Astrocyte (in vitro differentiated cells and primary cell): ENCODE measurements around the gene KCNN3. TPM values are rescaled to one million over a fixed set of nuclear protein-coding genes. Genes with fewer than 3 reads are reported as not detected.

Experiments used
- DNase-seq: peaks from one replicate; pipeline ENCODE4 v3.0.0-alpha.2; 2010; ENCODE audit warnings: low read depth
- FAIRE-seq: peaks from 2 replicates; lab custom pipeline; 2011; peaks lifted over from hg19 to GRCh38; lab: Jason Lieb, UNC
- H2AFZ ChIP-seq: 2 replicates; pipeline ENCODE4 v1.6.0; 2012; ENCODE audit warnings: low read depth, low read length, inconsistent platforms
- H3K27ac ChIP-seq: 2 replicates; pipeline ENCODE4 v1.5.1; 2011; ENCODE audit warnings: low read depth, low read length, inconsistent platforms
- H3K27me3 ChIP-seq: 2 replicates; pipeline ENCODE4 v1.6.0; 2011; ENCODE audit warnings: low read length, inconsistent platforms; ENCODE audit not compliant: insufficient read depth
- H3K36me3 ChIP-seq: 2 replicates; pipeline ENCODE4 v1.5.1; 2011; ENCODE audit warnings: low read length, inconsistent platforms; ENCODE audit not compliant: insufficient read depth
- H3K4me1 ChIP-seq: 2 replicates; pipeline ENCODE4 v1.5.1; 2011; ENCODE audit warnings: low read length, inconsistent platforms; ENCODE audit not compliant: insufficient read depth
- H3K4me2 ChIP-seq: 2 replicates; pipeline ENCODE4 v1.6.0; 2012; ENCODE audit warnings: low read length, inconsistent platforms
- H3K4me3 ChIP-seq: 2 replicates; pipeline ENCODE4 v1.5.1; 2011; ENCODE audit warnings: low read depth, mild to moderate bottlenecking, low read length, inconsistent platforms; ENCODE audit not compliant: insufficient read depth
- H3K79me2 ChIP-seq: 2 replicates; pipeline ENCODE4 v1.6.0; 2012; ENCODE audit warnings: mild to moderate bottlenecking, low read length, inconsistent platforms; ENCODE audit not compliant: insufficient read depth
- H3K9ac ChIP-seq: 2 replicates; pipeline ENCODE4 v1.6.0; 2012; ENCODE audit warnings: mild to moderate bottlenecking, low read length, inconsistent platforms
- H3K9me3 ChIP-seq: 2 replicates; pipeline ENCODE4 v1.5.1; 2012; ENCODE audit warnings: low read depth, mild to moderate bottlenecking, low read length, inconsistent platforms; ENCODE audit not compliant: insufficient read depth
- H4K20me1 ChIP-seq: 2 replicates; pipeline ENCODE4 v1.6.0; 2012; ENCODE audit warnings: low read length, inconsistent platforms; ENCODE audit not compliant: insufficient read depth
- H3K27ac Mint-ChIP-seq: one replicate; pipeline ENCODE4 v1.8.0; 2021; ENCODE audit warnings: mild to moderate bottlenecking, mixed read lengths; ENCODE audit not compliant: unreplicated experiment
- H3K27me3 Mint-ChIP-seq: one replicate; pipeline ENCODE4 v1.8.0; 2021; ENCODE audit warnings: low read depth, mixed read lengths; ENCODE audit not compliant: unreplicated experiment
- H3K36me3 Mint-ChIP-seq: one replicate; pipeline ENCODE4 v1.8.0; 2021; ENCODE audit warnings: low read depth, mixed read lengths; ENCODE audit not compliant: unreplicated experiment
- H3K4me1 Mint-ChIP-seq: one replicate; pipeline ENCODE4 v1.8.0; 2021; ENCODE audit warnings: low read depth, mixed read lengths; ENCODE audit not compliant: unreplicated experiment
- H3K4me3 Mint-ChIP-seq: one replicate; pipeline ENCODE4 v1.8.0; 2021; ENCODE audit warnings: mild to moderate bottlenecking, moderate library complexity, mixed read lengths; ENCODE audit not compliant: unreplicated experiment
- H3K9me3 Mint-ChIP-seq: one replicate; pipeline ENCODE4 v1.8.0; 2021; ENCODE audit warnings: mild to moderate bottlenecking, mixed read lengths; ENCODE audit not compliant: unreplicated experiment
- EZH2 ChIP-seq: IDR thresholded peaks from 2 replicates; pipeline ENCODE4 v1.6.1; 2012; ENCODE audit warnings: mild to moderate bottlenecking, low read length, inconsistent platforms; ENCODE audit not compliant: insufficient read depth
- total RNA-seq: library from RNA; stranded (reverse); gene quantifications from 2 replicates; pipeline ENCODE4 v1.2.1, GENCODE V29; 2021
- TF ChIP-seq, protein P1 (sequence below): IDR thresholded peaks from 2 replicates; pipeline ENCODE4 v1.5.1; 2011; ENCODE audit warnings: low read depth, mild to moderate bottlenecking, inconsistent platforms, low read length, moderate library complexity; ENCODE audit not compliant: insufficient read depth

Gene KCNN3
- total RNA-seq, 1 donor from 2014 or later: 0.66 TPM

DNA sequence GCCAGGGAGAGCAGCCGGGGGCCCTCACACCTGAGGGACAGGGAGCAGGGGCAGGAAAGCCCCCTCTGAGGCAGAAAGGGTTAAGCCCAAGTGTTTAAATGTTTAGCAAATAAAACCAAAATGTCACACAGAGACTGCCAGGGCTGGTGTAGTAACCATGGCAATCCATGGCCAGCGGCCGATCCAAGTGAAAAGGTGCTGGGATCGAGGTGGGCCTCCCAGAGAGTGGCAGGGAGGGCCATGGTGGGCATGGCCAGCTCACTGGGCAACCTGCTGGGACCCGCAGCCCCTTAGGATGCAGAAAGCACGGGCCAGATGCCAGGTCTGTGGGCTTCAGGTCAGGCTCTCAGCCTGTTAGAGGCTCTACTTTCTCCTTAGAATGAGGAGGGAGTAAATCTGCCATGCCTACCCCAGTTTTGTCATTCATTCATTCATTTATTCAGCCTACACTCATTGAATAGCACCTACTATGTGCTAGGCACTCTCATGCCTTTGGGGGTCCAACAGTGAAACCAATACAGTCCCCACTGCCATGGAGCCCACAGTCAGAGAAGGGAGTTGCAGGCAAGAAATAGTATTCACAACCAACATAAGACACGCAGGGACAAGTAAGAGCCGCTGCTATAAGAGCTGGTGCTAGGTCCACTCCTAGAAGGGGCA lies 56.1 kb downstream of the KCNN3 start:
- H3K79me2 ChIP-seq: no peaks in the 10 kb centered on the region
- H3K27ac ChIP-seq: no peak overlapping the region
- H3K4me2 ChIP-seq: peak overlapping the region; percentile 78
- no peak for DNase-seq
- Mint-ChIP-seq H3K4me1 (peaks cover 9% of the 10 kb centered on the region), H3K36me3 (no peaks in the 10 kb centered on the region), H3K4me3 (no peak overlapping the region), H3K27me3 (peaks cover 34% of the 10 kb centered on the region), H3K9me3 (no peaks in the 10 kb centered on the region), H3K27ac (no peak overlapping the region)
- no peak overlapping the region for H3K9ac ChIP-seq
- H3K4me3 ChIP-seq: no peak overlapping the region
- H3K27me3 ChIP-seq: peaks cover 17% of the 10 kb centered on the region
- TF ChIP-seq, protein P1, sequence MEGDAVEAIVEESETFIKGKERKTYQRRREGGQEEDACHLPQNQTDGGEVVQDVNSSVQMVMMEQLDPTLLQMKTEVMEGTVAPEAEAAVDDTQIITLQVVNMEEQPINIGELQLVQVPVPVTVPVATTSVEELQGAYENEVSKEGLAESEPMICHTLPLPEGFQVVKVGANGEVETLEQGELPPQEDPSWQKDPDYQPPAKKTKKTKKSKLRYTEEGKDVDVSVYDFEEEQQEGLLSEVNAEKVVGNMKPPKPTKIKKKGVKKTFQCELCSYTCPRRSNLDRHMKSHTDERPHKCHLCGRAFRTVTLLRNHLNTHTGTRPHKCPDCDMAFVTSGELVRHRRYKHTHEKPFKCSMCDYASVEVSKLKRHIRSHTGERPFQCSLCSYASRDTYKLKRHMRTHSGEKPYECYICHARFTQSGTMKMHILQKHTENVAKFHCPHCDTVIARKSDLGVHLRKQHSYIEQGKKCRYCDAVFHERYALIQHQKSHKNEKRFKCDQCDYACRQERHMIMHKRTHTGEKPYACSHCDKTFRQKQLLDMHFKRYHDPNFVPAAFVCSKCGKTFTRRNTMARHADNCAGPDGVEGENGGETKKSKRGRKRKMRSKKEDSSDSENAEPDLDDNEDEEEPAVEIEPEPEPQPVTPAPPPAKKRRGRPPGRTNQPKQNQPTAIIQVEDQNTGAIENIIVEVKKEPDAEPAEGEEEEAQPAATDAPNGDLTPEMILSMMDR: no peak
- no peak for TF ChIP-seq EZH2
- no peaks in the 10 kb centered on the region for H3K9me3 ChIP-seq
- H4K20me1 ChIP-seq: no peaks in the 10 kb centered on the region
- no peaks in the 10 kb centered on the region for H3K36me3 ChIP-seq
- peaks cover 17% of the 10 kb centered on the region for H3K4me1 ChIP-seq
- no peak for FAIRE-seq
- H2AFZ ChIP-seq: peak overlapping the region; percentile 62

- no peaks in the 10 kb centered on the region for H3K79me2 ChIP-seq
- H3K36me3 ChIP-seq: no peaks in the 10 kb centered on the region
- H3K27me3 ChIP-seq: peaks cover 20% of the 10 kb centered on the region
- DNase-seq (peak; percentile 20), FAIRE-seq (no peak)
- H3K4me2 ChIP-seq: peak overlapping the region; percentile 78
- no peak overlapping the region for H3K9ac ChIP-seq
- H3K4me3 Mint-ChIP-seq: no peak overlapping the region
- H3K9me3 ChIP-seq: no peaks in the 10 kb centered on the region
- H3K27ac ChIP-seq: no peak overlapping the region
- H3K27me3 Mint-ChIP-seq: peaks cover 30% of the 10 kb centered on the region
- H3K4me1 ChIP-seq: peaks cover 17% of the 10 kb centered on the region
- H3K4me1 Mint-ChIP-seq: peaks cover 9% of the 10 kb centered on the region
- peak; percentile 32 for TF ChIP-seq EZH2
- TF ChIP-seq, protein P1: no peak
- peak overlapping the region; percentile 14 for H3K4me3 ChIP-seq
- no peaks in the 10 kb centered on the region for H3K36me3 Mint-ChIP-seq
- no peaks in the 10 kb centered on the region for H4K20me1 ChIP-seq
- peak overlapping the region; percentile 62 for H2AFZ ChIP-seq
- no peaks in the 10 kb centered on the region for H3K9me3 Mint-ChIP-seq
- peak overlapping the region; percentile 42 for H3K27ac Mint-ChIP-seq
These were observed 56.7 kb downstream of the KCNN3 start for GRCh38 chr1:154813300-154813816.

- H3K27ac Mint-ChIP-seq: no peak overlapping the region
- H3K36me3 ChIP-seq: no peaks in the 10 kb centered on the region
- no peaks in the 10 kb centered on the region for H3K9me3 ChIP-seq
- no peak overlapping the region for H2AFZ ChIP-seq
- H3K4me1 ChIP-seq: peaks cover 17% of the 10 kb centered on the region
- H3K79me2 ChIP-seq: no peaks in the 10 kb centered on the region
- peaks cover 32% of the 10 kb centered on the region for H3K27me3 Mint-ChIP-seq
- peaks cover 19% of the 10 kb centered on the region for H3K27me3 ChIP-seq
- no peak overlapping the region for H3K4me3 Mint-ChIP-seq
- peak overlapping the region; percentile 78 for H3K4me2 ChIP-seq
- no peak overlapping the region for H3K27ac ChIP-seq
- H4K20me1 ChIP-seq: no peaks in the 10 kb centered on the region
- H3K4me3 ChIP-seq: peak overlapping the region; percentile 14
- no peak overlapping the region for H3K9ac ChIP-seq
- H3K9me3 Mint-ChIP-seq: no peaks in the 10 kb centered on the region
- TF ChIP-seq, protein P1: no peak
- TF ChIP-seq EZH2: no peak
- H3K4me1 Mint-ChIP-seq: peaks cover 9% of the 10 kb centered on the region
- H3K36me3 Mint-ChIP-seq: no peaks in the 10 kb centered on the region
- DNase-seq: no peak
- FAIRE-seq: no peak
These were observed 57.2 kb downstream of the KCNN3 start for GRCh38 chr1:154812877-154813276.
